HepG2 (cell line): ENCODE results near the gene CENPP. TPM values are rescaled to one million over a fixed set of nuclear protein-coding genes. Genes with fewer than 3 reads are reported as not detected.

Experiments
- ATAC-seq: fragments of 200-7000 bp; cut with Tn5 transposase; 3 replicates; pipeline ENCODE4 v1.9.1; 2020; ENCODE audit warnings: mild to moderate bottlenecking, moderate library complexity
- BruUV-seq: library from RNA; stranded (reverse); fragments of 400-500 nt; replicated peaks from 2 replicates; lab custom pipeline; 2021; lab: Mats Ljungman, UMichigan
- CTCF ChIA-PET: fragments of 300-600 bp; formaldehyde crosslinking; extraction: SDS; loops from one replicate; lab custom pipeline; 2021; ENCODE audit warnings: low total read pairs, inconsistent platforms, low intra/inter-chr PET ratio; lab: Yijun Ruan, JAX
- POLR2A ChIA-PET: fragments of 350-600 bp; sonication (Branson Sonifier 250); formaldehyde crosslinking; loops from one replicate; lab custom pipeline; 2020; ENCODE audit warnings: antibody characterized with exemption, inconsistent platforms; lab: Yijun Ruan, JAX
- DNase-seq: peaks from one replicate; pipeline ENCODE4 v3.0.0-alpha.2; 2015; ENCODE audit warnings: low spot score
- FAIRE-seq: peaks from 3 replicates; lab custom pipeline; 2011; peaks lifted over from hg19 to GRCh38; lab: Jason Lieb, UNC
- H2AFZ ChIP-seq: one replicate; pipeline ENCODE4 v1.6.1; 2011; ENCODE audit warnings: low read length, inconsistent platforms
- H3K27ac ChIP-seq: fragments of 300-600 bp; 3 replicates; pipeline ENCODE4 v1.8.0; 2011; ENCODE audit warnings: mixed run types, mild to moderate bottlenecking, mixed read lengths, low read length, inconsistent platforms; ENCODE audit not compliant: insufficient read depth; ENCODE audit errors: extremely low read length
- H3K27me3 ChIP-seq, 2 experiments: fragments of 200-600 bp in 1 of 2; 2 replicates in 1 of 2; 3 replicates in 1 of 2; pipeline versions ENCODE4 v1.6.0 to v1.8.0; 2011; ENCODE audit warnings: low read length in 2 of 2, mild to moderate bottlenecking in 2 of 2, moderate library complexity in 2 of 2, inconsistent platforms in 1 of 2; ENCODE audit not compliant: insufficient read depth in 2 of 2, control insufficient read depth in 1 of 2
- H3K36me3 ChIP-seq, 2 experiments: fragments of 200-600 bp in 1 of 2; replicated peaks in 1 of 2; 2 replicates in 1 of 2; 3 replicates in 1 of 2; pipeline versions ENCODE4 v1.5.1 to v1.8.0; 2011; ENCODE audit warnings: low read length in 2 of 2, inconsistent platforms in 1 of 2; ENCODE audit not compliant: insufficient read depth in 2 of 2, control insufficient read depth in 1 of 2
- H3K4me1 ChIP-seq: 2 replicates; pipeline ENCODE4 v1.5.1; 2012; ENCODE audit warnings: low read length, inconsistent platforms; ENCODE audit not compliant: insufficient read depth
- H3K4me2 ChIP-seq: 2 replicates; pipeline ENCODE4 v1.6.0; 2011; ENCODE audit warnings: low read depth, low read length, inconsistent platforms
- H3K4me3 ChIP-seq, 3 experiments: fragments of 200-600 bp in 1 of 3; sonication (generic), shearing (Covaris generic) in 1 of 3; replicated peaks in 1 of 3; 2 replicates each; pipeline ENCODE4 v1.5.1; 2011 to 2016; ENCODE audit warnings: low read length in 3 of 3, inconsistent platforms in 2 of 3, low read depth in 2 of 3, mild to moderate bottlenecking in 2 of 3, control low read depth in 1 of 3, mixed read lengths in 1 of 3; ENCODE audit not compliant: insufficient read depth in 1 of 3
- H3K79me2 ChIP-seq: one replicate; pipeline ENCODE4 v1.6.1; 2011; ENCODE audit warnings: low read length, inconsistent platforms; ENCODE audit not compliant: insufficient read depth
- H3K9ac ChIP-seq: 2 replicates; pipeline ENCODE4 v1.6.0; 2011; ENCODE audit warnings: mild to moderate bottlenecking, low read depth, low read length, inconsistent platforms; ENCODE audit not compliant: insufficient read depth
- H3K9me3 ChIP-seq: 2 replicates; pipeline ENCODE4 v1.5.1; 2012; ENCODE audit warnings: mild to moderate bottlenecking, low read length
- H4K20me1 ChIP-seq: 2 replicates; pipeline ENCODE4 v1.6.0; 2011; ENCODE audit warnings: inconsistent platforms, mild to moderate bottlenecking, low read length, moderate library complexity; ENCODE audit not compliant: insufficient read depth
- ESRRA ChIP-seq: sonication (generic); formaldehyde crosslinking; IDR thresholded peaks from 2 replicates; pipeline ENCODE4 v1.5.1; 2020; ENCODE audit warnings: mild to moderate bottlenecking, low read depth, missing genetic modification reagents
- JUND ChIP-seq: sonication (generic); formaldehyde crosslinking; IDR thresholded peaks from 2 replicates; pipeline ENCODE4 v1.8.0; 2022; ENCODE audit warnings: mild to moderate bottlenecking, missing genetic modification reagents
- NCOA1 ChIP-seq: sonication (generic); formaldehyde crosslinking; IDR thresholded peaks from 2 replicates; pipeline ENCODE4 v1.9.0; 2021; ENCODE audit warnings: missing genetic modification reagents
- SAFB2 ChIP-seq: sonication (generic); formaldehyde crosslinking; IDR thresholded peaks from 2 replicates; pipeline ENCODE4 v1.5.1; 2020; ENCODE audit warnings: missing genetic modification reagents, low read depth, mild to moderate bottlenecking, borderline replicate concordance
- SIX4 ChIP-seq: sonication (generic); formaldehyde crosslinking; IDR thresholded peaks from 2 replicates; pipeline ENCODE4 v1.4.0; 2020; ENCODE audit warnings: missing genetic modification reagents
- YEATS4 ChIP-seq: sonication (generic); formaldehyde crosslinking; IDR thresholded peaks from 2 replicates; pipeline ENCODE4 v1.4.0; 2020; ENCODE audit warnings: missing genetic modification reagents, borderline replicate concordance
- ZNF205 ChIP-seq: IDR thresholded peaks from 2 replicates; pipeline ENCODE4 v1.6.1; 2018; ENCODE audit warnings: missing biosample characterization, missing genetic modification reagents
- ZNF251 ChIP-seq: sonication (generic); formaldehyde crosslinking; IDR thresholded peaks from 2 replicates; pipeline ENCODE4 v1.9.0; 2021; ENCODE audit warnings: mild to moderate bottlenecking, missing genetic modification reagents
- WGBS: methylation state at CpG from one replicate; pipeline ENCODE4 v1.1.6; 2017; ENCODE audit warnings: low lambda C conversion rate; 5-methylcytosine and 5-hydroxymethylcytosine counted together
- in situ Hi-C: cut with HindIII; loops from 2 replicates; pipeline ENCODE4 v1.10.0; 2017; ENCODE audit warnings: low pct_unique_long_range_greater_than_20kb; ENCODE audit not compliant: extremely low pct_ligation_motif_present
- intact Hi-C: fragments of 100-400 bp; cut with micrococcal nuclease; formaldehyde crosslinking; loops from one replicate; pipeline ENCODE4 v1.10.0; 2022; ENCODE audit not compliant: unreplicated experiment
- polyA plus RNA-seq, 8 experiments: library from polyadenylated mRNA; depleted of rRNA in 3 of 8; stranded (reverse) in 7 of 8; unstranded in 1 of 8; fragments of >200 nt; fragmentation: Illumina TruSeq in 4 of 8; extraction: Trizol in 4 of 8; gene quantifications; 2 replicates each; pipeline versions ENCODE4 v1.2.1 to v1.2.3, GENCODE V29; 2011 to 2016; ENCODE audit warnings: low read depth in 4 of 8, missing spikeins in 1 of 8, mixed read lengths in 1 of 8; ENCODE audit not compliant: insufficient read depth in 1 of 8
- total RNA-seq, 5 experiments: library from RNA; depleted of rRNA; stranded (reverse); fragments of >200 nt; fragmentation: Illumina TruSeq; extraction: Trizol; gene quantifications; 2 replicates each; pipeline ENCODE4 v1.2.3, GENCODE V29; 2016; ENCODE audit warnings: low read depth in 1 of 5
- TF ChIP-seq, protein P1 (sequence below): sonication (generic); formaldehyde crosslinking; IDR thresholded peaks from 2 replicates; pipeline ENCODE4 v1.5.0; 2020; ENCODE audit warnings: mild to moderate bottlenecking, missing genetic modification reagents, borderline replicate concordance
- TF ChIP-seq, protein P2 (sequence below): IDR thresholded peaks from 2 replicates; pipeline ENCODE4 v1.6.1; 2012; ENCODE audit warnings: inconsistent platforms

CENPP gene
- total and polyA plus RNA-seq, 2 of the 13 experiments (the other 11 are each of a cell fraction or from before 2014, with no cell fraction given): 2.0 to 11.4 TPM

DNA sequence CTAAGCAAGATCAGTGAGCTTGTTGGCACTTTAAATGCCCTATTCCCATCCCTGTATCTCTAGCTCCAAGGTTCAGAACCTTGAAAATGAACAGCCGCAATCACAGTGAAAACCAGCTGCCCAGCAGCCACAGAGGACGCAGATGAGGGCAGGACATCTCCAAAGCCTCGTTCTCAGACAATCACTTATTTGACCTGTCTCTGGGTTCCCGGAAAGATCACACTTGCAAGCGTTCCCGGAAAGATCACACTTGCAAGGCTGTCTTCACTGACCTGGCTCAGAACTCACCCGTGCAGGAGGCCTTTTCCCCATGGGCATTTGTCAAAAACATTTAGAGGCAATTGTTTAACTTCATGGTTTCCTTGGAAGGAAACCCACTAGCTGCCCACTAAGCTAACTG is 318.5 kb downstream of the CENPP start (continued):
- TF ChIP-seq, protein P1, sequence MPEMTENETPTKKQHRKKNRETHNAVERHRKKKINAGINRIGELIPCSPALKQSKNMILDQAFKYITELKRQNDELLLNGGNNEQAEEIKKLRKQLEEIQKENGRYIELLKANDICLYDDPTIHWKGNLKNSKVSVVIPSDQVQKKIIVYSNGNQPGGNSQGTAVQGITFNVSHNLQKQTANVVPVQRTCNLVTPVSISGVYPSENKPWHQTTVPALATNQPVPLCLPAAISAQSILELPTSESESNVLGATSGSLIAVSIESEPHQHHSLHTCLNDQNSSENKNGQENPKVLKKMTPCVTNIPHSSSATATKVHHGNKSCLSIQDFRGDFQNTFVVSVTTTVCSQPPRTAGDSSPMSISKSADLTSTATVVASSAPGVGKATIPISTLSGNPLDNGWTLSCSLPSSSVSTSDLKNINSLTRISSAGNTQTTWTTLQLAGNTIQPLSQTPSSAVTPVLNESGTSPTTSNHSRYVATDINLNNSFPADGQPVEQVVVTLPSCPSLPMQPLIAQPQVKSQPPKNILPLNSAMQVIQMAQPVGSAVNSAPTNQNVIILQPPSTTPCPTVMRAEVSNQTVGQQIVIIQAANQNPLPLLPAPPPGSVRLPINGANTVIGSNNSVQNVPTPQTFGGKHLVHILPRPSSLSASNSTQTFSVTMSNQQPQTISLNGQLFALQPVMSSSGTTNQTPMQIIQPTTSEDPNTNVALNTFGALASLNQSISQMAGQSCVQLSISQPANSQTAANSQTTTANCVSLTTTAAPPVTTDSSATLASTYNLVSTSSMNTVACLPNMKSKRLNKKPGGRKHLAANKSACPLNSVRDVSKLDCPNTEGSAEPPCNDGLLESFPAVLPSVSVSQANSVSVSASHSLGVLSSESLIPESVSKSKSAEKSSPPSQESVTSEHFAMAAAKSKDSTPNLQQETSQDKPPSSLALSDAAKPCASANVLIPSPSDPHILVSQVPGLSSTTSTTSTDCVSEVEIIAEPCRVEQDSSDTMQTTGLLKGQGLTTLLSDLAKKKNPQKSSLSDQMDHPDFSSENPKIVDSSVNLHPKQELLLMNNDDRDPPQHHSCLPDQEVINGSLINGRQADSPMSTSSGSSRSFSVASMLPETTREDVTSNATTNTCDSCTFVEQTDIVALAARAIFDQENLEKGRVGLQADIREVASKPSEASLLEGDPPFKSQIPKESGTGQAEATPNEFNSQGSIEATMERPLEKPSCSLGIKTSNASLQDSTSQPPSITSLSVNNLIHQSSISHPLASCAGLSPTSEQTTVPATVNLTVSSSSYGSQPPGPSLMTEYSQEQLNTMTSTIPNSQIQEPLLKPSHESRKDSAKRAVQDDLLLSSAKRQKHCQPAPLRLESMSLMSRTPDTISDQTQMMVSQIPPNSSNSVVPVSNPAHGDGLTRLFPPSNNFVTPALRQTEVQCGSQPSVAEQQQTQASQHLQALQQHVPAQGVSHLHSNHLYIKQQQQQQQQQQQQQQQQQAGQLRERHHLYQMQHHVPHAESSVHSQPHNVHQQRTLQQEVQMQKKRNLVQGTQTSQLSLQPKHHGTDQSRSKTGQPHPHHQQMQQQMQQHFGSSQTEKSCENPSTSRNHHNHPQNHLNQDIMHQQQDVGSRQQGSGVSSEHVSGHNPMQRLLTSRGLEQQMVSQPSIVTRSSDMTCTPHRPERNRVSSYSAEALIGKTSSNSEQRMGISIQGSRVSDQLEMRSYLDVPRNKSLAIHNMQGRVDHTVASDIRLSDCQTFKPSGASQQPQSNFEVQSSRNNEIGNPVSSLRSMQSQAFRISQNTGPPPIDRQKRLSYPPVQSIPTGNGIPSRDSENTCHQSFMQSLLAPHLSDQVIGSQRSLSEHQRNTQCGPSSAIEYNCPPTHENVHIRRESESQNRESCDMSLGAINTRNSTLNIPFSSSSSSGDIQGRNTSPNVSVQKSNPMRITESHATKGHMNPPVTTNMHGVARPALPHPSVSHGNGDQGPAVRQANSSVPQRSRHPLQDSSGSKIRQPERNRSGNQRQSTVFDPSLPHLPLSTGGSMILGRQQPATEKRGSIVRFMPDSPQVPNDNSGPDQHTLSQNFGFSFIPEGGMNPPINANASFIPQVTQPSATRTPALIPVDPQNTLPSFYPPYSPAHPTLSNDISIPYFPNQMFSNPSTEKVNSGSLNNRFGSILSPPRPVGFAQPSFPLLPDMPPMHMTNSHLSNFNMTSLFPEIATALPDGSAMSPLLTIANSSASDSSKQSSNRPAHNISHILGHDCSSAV (CRISPR knock-in tag): no peak
- no peak for TF ChIP-seq SAFB2 (CRISPR knock-in tag)

DNA sequence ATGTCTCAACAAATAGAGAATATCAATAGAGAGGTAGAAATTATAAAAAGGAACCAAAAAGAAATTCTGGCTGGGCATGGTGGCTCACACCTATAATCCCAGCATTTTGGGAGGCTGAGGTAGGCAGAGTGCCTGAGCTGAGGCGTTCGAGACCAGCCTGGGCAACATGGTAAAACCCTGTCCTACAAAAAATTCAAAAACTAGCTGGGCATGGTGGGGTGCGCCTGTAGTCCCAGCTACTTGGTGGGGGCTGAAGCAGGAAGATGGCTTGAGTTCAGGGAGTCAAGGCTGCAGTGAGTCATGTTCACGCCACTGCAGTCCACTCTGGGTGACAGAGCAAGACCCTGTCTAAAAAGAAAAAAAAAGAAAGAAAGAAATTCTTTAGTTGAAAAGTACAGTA is 319.3 kb downstream of the CENPP start:
- H3K36me3 ChIP-seq: peaks cover 15 to 74% of the 10 kb centered on the region in 2 experiments
- WGBS: 89% methylated on average over 4 of the region's 4 CpGs
- H3K4me3 ChIP-seq: no peak overlapping the region
- no peaks in the 10 kb centered on the region for H3K9me3 ChIP-seq
- ChIA-PET CTCF (no interaction called here), POLR2A (no interaction called here)
- DNase-seq: no peak
- H3K4me2 ChIP-seq: no peak overlapping the region
- intact Hi-C loops: no loop called here
- H3K79me2 ChIP-seq: no peaks in the 10 kb centered on the region
- TF ChIP-seq, protein P2, sequence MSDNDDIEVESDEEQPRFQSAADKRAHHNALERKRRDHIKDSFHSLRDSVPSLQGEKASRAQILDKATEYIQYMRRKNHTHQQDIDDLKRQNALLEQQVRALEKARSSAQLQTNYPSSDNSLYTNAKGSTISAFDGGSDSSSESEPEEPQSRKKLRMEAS: no peak
- TF ChIP-seq YEATS4 (CRISPR knock-in tag) (no peak), JUND (CRISPR knock-in tag) (no peak), ESRRA (CRISPR knock-in tag) (no peak), ZNF251 (CRISPR knock-in tag) (no peak), NCOA1 (CRISPR knock-in tag) (no peak), SIX4 (CRISPR knock-in tag) (no peak), ZNF205 (CRISPR knock-in tag) (no peak)
- no peaks in the 10 kb centered on the region for H3K27me3 ChIP-seq
- H3K27ac ChIP-seq: no peak overlapping the region
- no peak for ATAC-seq
- no peaks in the 10 kb centered on the region for H4K20me1 ChIP-seq
- H2AFZ ChIP-seq: no peak overlapping the region
- FAIRE-seq: no peak
- in situ Hi-C loops: no loop called here
- BruUV-seq: no TSS peak
- no peak overlapping the region for H3K9ac ChIP-seq
- H3K4me1 ChIP-seq: 0 out of 2 replicates have a peak, but pooled peaks cover 7% of the 10 kb centered on the region
